Body of pancreas (tissue), 4 donors: Measurements from ENCODE around the gene NRXN2. TPM values are rescaled to one million over a fixed set of nuclear protein-coding genes. Genes with fewer than 3 reads are reported as not detected.

Experiments
- ATAC-seq: fragments of 150-250 bp; one replicate; pipeline ENCODE4 v1.9.1; 2016
- DNase-seq, 4 donors: peaks; one replicate each; pipeline ENCODE4 v3.0.0-alpha.2; 2019
- H3K27ac ChIP-seq, 4 donors: fragments of 200-600 bp; sonication (generic); 1 replicate in 3 of 4; 2 replicates in 1 of 4; pipeline versions ENCODE4 v1.5.1 to v1.6.1; 2016 to 2019; ENCODE audit warnings: mild to moderate bottlenecking in 1 of 4, mixed read lengths in 1 of 4, moderate library complexity in 1 of 4
- H3K27me3 ChIP-seq, 2 donors: fragments of 200-600 bp; sonication (generic); one replicate each; pipeline ENCODE4 v1.6.0; 2016; ENCODE audit warnings: mild to moderate bottlenecking in 1 of 2
- H3K36me3 ChIP-seq, 2 donors: fragments of 200-600 bp; sonication (generic); replicated peaks in 1 of 2; 2 replicates each; pipeline ENCODE4 v1.5.1; 2016; ENCODE audit warnings: low read depth in 2 of 2; ENCODE audit not compliant: insufficient read depth in 1 of 2
- H3K4me1 ChIP-seq: fragments of 200-600 bp; sonication (generic); one replicate; pipeline ENCODE4 v1.6.0; 2016
- H3K4me3 ChIP-seq, 2 donors: fragments of 200-600 bp; sonication (generic); 1 replicate in 1 of 2; 2 replicates in 1 of 2; pipeline ENCODE4 v1.5.1; 2016 to 2019
- H3K9me3 ChIP-seq, 3 donors: fragments of 200-600 bp; sonication (generic); 1 replicate in 2 of 3; 2 replicates in 1 of 3; pipeline ENCODE4 v1.5.1; 2016
- POLR2A ChIP-seq, 3 donors: fragments of 450-650 bp; IDR thresholded peaks; one replicate each; pipeline ENCODE4 v1.6.1; 2016; ENCODE audit warnings: antibody characterized with exemption in 3 of 3, mild to moderate bottlenecking in 2 of 3
- WGBS, 2 donors: methylation state at CpG; one replicate each; pipeline ENCODE4 v1.1.5; 2017; 5-methylcytosine and 5-hydroxymethylcytosine counted together
- intact Hi-C: fragments of 100-400 bp; cut with DNase I; formaldehyde crosslinking; loops from one replicate; pipeline ENCODE4 v1.15.1; 2023
- total RNA-seq, 2 donors: library from RNA; depleted of rRNA; stranded (reverse); fragments of >200 nt; gene quantifications; one replicate each; pipeline ENCODE4 v1.1.0, GENCODE V29; 2016
- TF ChIP-seq, protein P1 (sequence below), 7 experiments: fragments of 450-650 bp in 4 of 7; fragments of 200-600 bp in 3 of 7; sonication (generic) in 3 of 7; IDR thresholded peaks; one replicate each; pipeline ENCODE4 v1.5.1; 2016 to 2019; ENCODE audit warnings: antibody characterized with exemption in 7 of 7

The NRXN2 gene
- total RNA-seq, 2 donors from 2014 or later, result 1.3 to 4.9 TPM

DNA sequence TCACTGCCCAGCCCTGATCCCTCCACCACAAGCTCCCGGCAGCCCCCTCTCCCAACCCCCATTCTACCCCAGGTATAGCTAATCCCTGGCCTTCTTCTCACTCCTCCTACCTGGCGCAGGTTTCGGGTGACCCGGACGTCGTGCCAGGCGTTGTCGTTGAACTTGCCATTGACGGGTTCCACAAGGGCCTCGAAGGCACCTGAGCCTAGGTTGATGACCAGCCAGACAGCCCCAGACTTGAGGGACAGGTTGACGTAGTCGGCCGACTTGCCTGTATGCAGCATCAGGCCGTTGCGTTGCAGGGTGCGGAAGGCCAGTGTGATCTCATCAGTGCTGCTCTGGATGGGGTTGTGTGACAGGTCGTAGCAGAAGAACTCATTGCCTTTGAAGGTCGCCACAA, 37.5 kb downstream of the NRXN2 start:
- Histone ChIP-seq H3K36me3 (no peaks in the 10 kb centered on the region), H3K9me3 (no peaks in the 10 kb centered on the region), H3K4me1 (peaks cover 20% of the 10 kb centered on the region), H3K4me3 (no peak overlapping the region), H3K27ac (no peak overlapping the region), H3K27me3 (no peaks in the 10 kb centered on the region)
- no peak for TF ChIP-seq POLR2A (IDR thresholded peaks at IDR 0.05)
- TF ChIP-seq, protein P1, sequence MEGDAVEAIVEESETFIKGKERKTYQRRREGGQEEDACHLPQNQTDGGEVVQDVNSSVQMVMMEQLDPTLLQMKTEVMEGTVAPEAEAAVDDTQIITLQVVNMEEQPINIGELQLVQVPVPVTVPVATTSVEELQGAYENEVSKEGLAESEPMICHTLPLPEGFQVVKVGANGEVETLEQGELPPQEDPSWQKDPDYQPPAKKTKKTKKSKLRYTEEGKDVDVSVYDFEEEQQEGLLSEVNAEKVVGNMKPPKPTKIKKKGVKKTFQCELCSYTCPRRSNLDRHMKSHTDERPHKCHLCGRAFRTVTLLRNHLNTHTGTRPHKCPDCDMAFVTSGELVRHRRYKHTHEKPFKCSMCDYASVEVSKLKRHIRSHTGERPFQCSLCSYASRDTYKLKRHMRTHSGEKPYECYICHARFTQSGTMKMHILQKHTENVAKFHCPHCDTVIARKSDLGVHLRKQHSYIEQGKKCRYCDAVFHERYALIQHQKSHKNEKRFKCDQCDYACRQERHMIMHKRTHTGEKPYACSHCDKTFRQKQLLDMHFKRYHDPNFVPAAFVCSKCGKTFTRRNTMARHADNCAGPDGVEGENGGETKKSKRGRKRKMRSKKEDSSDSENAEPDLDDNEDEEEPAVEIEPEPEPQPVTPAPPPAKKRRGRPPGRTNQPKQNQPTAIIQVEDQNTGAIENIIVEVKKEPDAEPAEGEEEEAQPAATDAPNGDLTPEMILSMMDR (IDR thresholded peaks at IDR 0.05), result no peak
- no peak for DNase-seq
- no peak for ATAC-seq
- WGBS, 2 donors, result 88 to 89% methylated on average over 16 to 18 of the region's 18 CpGs
- intact Hi-C loops, result no loop called here

DNA sequence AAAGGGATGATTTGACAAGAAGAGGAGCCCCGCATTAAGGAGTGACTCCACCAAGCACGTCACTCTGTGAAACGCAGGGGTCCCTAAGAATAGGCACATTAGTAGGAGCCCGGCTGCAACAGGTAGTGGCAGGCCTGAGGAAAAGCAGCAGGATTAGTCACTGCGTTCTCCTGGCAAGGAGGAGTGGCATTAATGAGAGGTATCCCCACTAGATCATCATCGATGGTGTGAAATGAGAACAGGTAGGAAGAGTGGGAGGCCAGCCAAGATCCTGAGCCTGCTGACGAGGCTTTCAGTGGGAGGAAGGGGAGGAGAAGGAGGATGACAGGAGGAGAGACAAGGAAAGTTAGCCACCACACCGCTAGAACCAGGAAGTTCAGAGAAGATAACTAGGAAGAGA, 38.6 kb downstream of the NRXN2 start:
- TF ChIP-seq POLR2A (IDR thresholded peaks at IDR 0.05), result no peak
- TF ChIP-seq, protein P1 (IDR thresholded peaks at IDR 0.05), result no peak
- Histone ChIP-seq H3K4me1 (peaks cover 20% of the 10 kb centered on the region), H3K4me3 (no peak overlapping the region), H3K36me3 (no peaks in the 10 kb centered on the region), H3K9me3 (no peaks in the 10 kb centered on the region), H3K27ac (no peak overlapping the region), H3K27me3 (no peaks in the 10 kb centered on the region)
- intact Hi-C loops, result no loop called here
- WGBS, 2 donors, result 71% methylated on average over 8 of the region's 8 CpGs
- DNase-seq (no peak), ATAC-seq (no peak)

DNA sequence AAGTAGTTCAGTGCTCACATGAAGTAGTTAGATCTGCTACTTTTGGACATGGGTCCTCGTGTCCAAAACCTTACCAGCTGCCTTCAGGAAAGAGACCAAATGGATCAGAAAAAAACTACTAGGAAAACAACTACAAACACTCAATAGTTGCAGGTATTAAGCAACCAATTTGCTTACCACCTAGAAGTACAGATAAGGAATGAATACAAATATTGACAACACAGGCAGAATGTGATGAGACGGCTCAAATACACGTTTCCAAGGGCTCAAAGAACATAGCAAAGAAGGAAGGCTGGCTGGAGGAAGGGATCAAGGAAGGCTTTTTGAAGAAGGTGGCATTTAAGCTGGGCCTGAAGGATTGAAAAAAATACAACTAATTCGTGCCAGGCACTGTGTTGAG, 41.8 kb downstream of the NRXN2 start:
- Histone ChIP-seq H3K36me3 (no peaks in the 10 kb centered on the region), H3K9me3 (no peaks in the 10 kb centered on the region), H3K27ac (no peak overlapping the region), H3K4me1 (no peaks in the 10 kb centered on the region), H3K4me3 (no peak overlapping the region), H3K27me3 (no peaks in the 10 kb centered on the region)
- intact Hi-C loops, result no loop called here
- ATAC-seq (no peak), DNase-seq (no peak)
- whole genome bisulfite sequencing, 2 donors, result 27 to 36% methylated on average over 4 of the region's 4 CpGs
- TF ChIP-seq, protein P1 (IDR thresholded peaks at IDR 0.05), result no peak
- TF ChIP-seq POLR2A (IDR thresholded peaks at IDR 0.05), result no peak

DNA sequence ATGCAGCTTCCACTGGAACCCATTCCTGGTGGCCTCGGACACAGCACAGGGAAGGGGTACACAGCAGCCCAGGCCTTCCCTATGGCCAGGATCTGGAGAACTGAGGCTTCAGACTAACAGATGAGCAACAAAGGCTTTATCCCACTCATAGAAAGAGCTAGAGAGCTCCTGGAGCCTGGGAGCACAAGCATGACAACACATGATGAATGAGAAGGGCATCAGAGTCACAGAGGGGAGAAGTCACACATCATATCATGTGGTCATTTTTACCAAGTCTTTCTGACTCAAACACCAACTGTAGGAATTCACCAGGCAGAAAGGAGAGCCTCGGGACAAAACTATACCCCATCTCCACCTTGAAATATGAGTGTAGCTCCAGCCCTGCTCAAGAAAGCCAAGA, 43.2 kb downstream of the NRXN2 start:
- no peak for DNase-seq
- ATAC-seq, result no peak
- intact Hi-C loops, result no loop called here
- WGBS, 2 donors, result 36 to 72% methylated on average over 1 to 2 of the region's 2 CpGs
- Histone ChIP-seq H3K27ac (no peak overlapping the region), H3K36me3 (no peaks in the 10 kb centered on the region), H3K4me1 (no peaks in the 10 kb centered on the region), H3K27me3 (no peaks in the 10 kb centered on the region), H3K4me3 (no peak overlapping the region), H3K9me3 (no peaks in the 10 kb centered on the region)
- no peak for TF ChIP-seq POLR2A (IDR thresholded peaks at IDR 0.05)
- TF ChIP-seq, protein P1 (IDR thresholded peaks at IDR 0.05), result no peak

DNA sequence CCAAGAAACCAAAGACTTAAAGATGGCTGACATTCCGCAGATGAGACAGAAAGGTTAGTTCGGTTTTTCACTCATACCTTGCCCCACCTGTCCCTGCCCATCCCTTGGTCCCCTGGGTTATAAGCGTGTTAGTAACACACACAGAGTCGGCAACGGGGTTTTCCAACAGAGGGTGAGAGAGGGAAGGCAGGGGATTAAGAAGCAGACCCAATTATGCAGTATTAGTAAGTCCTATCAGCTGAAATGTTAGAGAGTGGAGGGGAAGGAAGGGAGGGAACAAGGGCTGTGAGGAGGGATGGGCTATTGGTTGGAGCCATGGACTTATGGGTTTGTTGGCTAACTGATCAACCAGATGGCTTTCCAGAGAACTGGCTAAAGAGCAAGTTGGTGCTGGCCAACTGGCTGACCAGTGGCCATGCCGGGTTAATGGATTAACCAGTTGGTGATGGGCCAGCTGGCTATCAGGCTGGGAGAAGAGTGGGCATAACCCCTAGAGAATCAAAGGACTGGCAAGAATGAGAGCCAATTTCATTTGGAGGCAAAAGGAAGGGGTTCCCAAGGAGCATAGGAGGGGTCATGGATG, 45.5 kb downstream of the NRXN2 start:
- H3K27me3 ChIP-seq, result no peaks in the 10 kb centered on the region
- H3K27ac ChIP-seq, result no peak overlapping the region
- H3K4me1 ChIP-seq, result peaks cover 7% of the 10 kb centered on the region
- DNase-seq, result no peak
- TF ChIP-seq POLR2A (IDR thresholded peaks at IDR 0.05), result no peak
- TF ChIP-seq, protein P1 (IDR thresholded peaks at IDR 0.05), result no peak
- intact Hi-C loops, result no loop called here
- WGBS, 2 donors, result 70 to 72% methylated on average over 6 of the region's 6 CpGs
- no peak for ATAC-seq
- H3K4me3 ChIP-seq, result no peak overlapping the region
- H3K9me3 ChIP-seq, result no peaks in the 10 kb centered on the region
- no peaks in the 10 kb centered on the region for H3K36me3 ChIP-seq
